HG03521 (cell line): ENCODE measurements around the gene SNRK.

ENCODE experiments used
- ATAC-seq: cut with Tn5 transposase; IDR thresholded peaks from one replicate; pipeline ENCODE4 v1.9.1; 2021; ENCODE audit warnings: mild to moderate bottlenecking, moderate library complexity; ENCODE audit not compliant: unreplicated experiment

The SNRK gene, protein sequence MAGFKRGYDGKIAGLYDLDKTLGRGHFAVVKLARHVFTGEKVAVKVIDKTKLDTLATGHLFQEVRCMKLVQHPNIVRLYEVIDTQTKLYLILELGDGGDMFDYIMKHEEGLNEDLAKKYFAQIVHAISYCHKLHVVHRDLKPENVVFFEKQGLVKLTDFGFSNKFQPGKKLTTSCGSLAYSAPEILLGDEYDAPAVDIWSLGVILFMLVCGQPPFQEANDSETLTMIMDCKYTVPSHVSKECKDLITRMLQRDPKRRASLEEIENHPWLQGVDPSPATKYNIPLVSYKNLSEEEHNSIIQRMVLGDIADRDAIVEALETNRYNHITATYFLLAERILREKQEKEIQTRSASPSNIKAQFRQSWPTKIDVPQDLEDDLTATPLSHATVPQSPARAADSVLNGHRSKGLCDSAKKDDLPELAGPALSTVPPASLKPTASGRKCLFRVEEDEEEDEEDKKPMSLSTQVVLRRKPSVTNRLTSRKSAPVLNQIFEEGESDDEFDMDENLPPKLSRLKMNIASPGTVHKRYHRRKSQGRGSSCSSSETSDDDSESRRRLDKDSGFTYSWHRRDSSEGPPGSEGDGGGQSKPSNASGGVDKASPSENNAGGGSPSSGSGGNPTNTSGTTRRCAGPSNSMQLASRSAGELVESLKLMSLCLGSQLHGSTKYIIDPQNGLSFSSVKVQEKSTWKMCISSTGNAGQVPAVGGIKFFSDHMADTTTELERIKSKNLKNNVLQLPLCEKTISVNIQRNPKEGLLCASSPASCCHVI

GRCh38 chr3:43286115-43286840, at the start of gene SNRK:
Gene SNRK, plus strand, starts transcription at chr3:43286540. Its CDS starts 16,664 bp downstream, at chr3:43303204.
- ATAC-seq, result peak; percentile 89

DNA sequence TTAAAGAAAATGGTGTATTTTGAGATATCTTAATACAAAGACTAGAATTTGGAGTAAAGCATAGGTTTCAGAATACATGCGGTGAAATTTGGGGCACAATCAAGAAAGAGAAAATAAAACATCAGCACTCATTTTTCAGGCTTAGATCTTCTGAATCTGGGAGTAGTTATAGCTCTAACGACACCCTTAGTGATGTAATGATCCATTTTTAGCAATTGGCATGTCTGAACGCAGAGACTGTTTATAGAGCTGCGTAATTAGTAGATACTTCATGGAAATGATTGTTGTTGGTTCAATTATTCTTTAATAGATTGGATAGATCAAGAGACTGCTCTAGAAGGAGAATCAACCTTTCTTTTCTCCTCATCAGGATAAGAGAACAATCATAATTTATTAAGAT, 47.5 kb upstream of the SNRK start:
- no peak for ATAC-seq

DNA sequence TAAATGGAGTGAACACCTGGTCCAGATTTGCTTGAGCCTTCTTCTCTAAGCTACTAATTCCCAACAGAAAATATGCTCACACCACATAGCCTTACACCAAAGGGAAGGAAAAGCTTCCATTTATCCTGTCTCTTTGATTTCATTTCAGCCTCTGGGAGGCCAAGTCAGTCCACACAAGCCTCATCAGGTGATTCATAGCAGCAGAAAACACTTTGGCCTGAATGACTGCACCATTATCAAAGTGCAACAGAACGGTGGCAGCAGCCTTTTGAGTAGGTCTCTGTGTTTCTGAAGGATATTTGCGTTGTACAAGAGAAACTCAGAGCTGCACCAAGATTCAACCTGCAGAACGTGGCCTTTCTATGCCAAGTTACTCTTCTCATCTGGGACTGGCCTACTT, 46.6 kb upstream of the SNRK start:
- ATAC-seq, result no peak

DNA sequence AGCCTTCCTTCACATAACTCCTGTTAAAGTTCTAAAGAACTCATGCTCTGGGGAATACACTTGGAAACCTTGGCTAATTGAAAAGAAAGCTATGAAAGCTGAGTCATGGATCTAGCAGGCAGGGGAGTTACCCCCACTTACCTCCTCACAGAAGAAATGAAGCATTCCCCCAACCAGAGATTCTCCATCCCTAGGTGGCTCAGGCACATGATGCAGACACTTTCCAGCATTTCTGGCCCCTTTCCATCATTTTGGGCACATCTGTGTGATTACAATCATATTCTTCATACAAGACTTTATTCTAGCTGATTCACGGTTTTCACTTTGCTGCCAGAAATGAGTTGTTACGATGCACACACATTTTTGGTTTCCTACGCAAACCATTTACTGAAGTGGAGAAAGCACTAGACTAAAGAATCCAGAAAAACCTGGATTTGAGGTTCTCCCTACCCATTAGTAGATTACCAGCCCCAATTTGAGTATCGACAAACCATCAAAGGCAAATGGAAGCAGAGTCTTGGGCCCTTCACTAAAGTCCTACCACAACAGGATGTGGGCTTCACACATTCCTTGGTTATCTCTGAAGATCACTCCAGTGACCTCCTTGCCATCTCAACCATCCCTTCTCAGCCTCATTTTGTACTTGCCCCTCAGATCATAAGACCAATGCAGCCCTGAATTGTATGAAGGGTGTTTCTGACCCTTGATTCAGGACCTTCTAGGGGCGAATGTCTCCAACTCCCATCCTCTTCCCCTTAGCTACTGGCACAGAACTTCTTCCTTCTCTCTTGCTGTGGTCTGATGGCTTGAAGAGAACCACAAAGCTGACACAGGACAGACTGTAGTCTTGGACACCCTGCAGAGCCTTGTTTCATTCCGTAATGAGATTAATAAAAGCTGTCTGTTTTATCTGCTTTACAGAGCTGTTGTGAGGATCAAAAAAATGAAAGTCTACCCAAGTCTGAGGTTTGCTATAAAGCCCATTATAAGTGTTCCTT, 42.5 kb upstream of the SNRK start:
- no peak for ATAC-seq

GRCh38 chr3:43244694-43245093, 41.6 kb upstream of the SNRK start:
- no peak for ATAC-seq

GRCh38 chr3:43246976-43247375, 39.4 kb upstream of the SNRK start:
- ATAC-seq, result no peak

DNA sequence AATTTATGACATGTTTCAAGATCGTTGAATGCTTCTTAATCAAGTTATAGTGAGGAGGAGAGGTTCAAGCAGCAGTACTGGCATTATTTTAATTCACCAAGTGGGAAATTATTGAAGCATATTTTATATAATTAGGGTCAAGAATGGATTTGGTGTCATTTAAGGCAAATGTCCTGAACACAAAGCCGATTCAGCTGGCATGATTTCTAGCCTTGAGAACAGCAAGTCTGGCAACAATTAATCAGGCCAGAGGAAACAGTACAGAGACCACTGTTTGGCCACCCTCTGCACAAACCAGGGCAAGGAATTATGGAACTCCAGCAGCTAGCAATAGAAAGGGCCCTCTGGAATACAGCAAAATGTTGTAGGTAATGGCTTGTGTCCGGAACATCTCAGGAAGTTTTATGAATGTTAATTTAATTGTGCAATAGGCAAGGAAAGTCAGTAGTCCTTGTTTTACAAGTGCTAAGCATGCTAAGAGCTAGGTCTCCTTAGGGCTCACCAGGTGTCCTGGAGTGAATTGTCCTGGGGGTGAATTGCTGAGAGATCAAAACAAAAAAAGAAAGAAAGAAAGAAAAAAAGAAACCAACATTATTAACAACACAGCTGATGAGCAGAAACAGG, 38.7 kb upstream of the SNRK start:
- ATAC-seq, result no peak

GRCh38 chr3:43248185-43248583, 38.2 kb upstream of the SNRK start:
- ATAC-seq, result no peak

DNA sequence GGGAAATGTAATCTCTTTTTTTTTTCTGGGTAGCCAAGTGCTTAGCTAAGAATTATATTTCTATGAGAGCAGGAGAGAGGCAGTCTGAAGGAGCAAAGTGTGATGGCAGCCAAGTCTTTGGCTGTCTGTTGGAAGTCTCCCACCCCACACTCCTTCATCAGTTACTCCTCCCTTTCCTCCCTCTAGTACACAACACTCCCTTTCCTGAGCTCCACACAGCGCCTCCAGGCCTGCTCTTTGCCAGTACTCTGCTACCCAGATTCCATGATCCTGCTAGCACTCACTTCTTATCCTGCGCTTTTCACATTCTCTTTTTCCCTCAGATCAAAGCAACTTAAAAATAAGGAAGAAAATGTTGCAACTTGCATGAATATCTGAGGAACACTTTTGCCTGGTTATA, 37.4 kb upstream of the SNRK start:
- no peak for ATAC-seq

DNA sequence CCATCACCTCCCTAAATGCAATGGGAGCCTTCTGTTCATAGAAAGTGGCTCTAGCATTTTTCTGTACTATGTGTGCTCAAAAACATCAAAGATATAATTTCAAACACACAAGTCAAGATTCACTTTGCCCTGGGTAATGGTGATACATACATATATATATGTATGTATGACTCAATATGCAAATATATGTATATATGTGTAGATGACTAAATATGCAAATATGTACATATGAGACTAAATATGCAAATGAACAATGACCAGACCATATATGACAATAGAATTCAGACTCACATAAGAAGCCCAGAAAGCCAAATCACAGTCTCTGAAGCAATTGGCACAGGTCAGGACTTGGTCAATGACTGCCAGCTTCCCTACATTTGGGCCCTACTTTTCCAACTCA, 36.9 kb upstream of the SNRK start:
- no peak for ATAC-seq

DNA sequence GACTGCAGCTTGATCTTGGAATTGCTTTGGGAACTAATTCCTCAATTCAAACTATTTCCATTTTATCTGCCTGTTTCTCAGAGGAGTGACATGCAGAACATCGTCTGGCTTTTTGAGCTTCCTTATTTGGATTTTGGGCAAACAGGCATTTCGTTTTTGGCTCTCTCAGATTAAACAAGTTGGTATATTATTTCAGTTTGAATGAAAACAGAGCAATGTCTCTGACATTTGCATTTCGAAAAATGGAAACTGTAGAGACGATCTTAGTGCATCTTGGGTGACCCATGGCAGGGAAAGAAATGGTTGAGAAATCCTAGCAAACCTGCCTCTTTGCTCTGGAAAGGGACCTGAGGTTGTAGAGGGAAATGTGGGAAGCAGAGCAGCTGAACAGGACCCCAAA, 33.0 kb upstream of the SNRK start:
- no peak for ATAC-seq

- no peak for ATAC-seq
Observed at GRCh38 chr3:43254125-43254524, 32.2 kb upstream of the SNRK start.

- ATAC-seq, result no peak
Observed at GRCh38 chr3:43255662-43256061, 30.7 kb upstream of the SNRK start.

- ATAC-seq, result no peak
Observed at GRCh38 chr3:43256714-43257461, 29.5 kb upstream of the SNRK start.

DNA sequence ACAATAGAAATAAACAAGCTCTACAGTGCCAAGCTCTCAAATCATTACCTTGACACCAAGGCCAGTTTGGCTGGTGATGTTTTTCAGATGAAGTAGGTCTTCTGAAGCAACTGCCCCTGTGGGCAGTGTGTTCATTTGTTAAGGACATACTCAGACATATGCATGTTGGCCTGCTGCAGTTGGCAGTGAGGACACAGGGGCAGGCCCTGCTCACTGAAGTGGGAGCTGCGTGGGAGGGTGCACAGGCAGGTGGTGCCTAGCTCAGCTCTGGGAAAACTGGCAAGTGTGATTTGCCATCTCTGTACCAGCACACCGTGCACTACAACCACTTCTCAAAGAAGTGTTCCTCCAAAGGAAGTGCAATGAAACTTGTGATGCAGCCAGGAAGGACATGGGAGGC, 28.5 kb upstream of the SNRK start:
- no peak for ATAC-seq

GRCh38 chr3:43259626-43260025, 26.7 kb upstream of the SNRK start:
- no peak for ATAC-seq

GRCh38 chr3:43260412-43260811, 25.9 kb upstream of the SNRK start:
- ATAC-seq, result no peak

GRCh38 chr3:43262194-43262593, 24.1 kb upstream of the SNRK start:
- no peak for ATAC-seq

DNA sequence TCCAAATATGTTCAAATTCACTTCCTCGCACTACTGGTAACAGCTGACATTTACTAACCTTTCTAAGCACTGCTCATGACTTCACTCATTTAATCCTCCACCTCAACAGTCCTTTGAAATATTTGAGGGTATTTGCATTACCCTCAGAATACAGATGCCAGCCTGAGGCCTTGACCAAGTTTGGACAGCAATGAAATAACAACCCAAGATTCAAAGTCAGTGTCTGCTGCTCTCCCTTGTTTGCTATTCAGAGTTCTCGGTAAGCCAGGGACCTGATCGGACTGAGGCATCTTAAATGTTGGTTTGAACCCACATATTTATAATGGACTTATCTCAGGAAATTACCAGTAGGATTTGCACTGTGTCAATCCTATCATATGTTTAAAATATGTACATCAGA, 19.9 kb upstream of the SNRK start:
- no peak for ATAC-seq
